ENCODE data around the gene CITED4.

- no peak for TF ChIP-seq CTCF (IDR thresholded peaks at IDR 0.05 in 2 of 3, conservative IDR thresholded peaks at IDR 0.05 in 1 of 3; ENCODE audit: control insufficient read depth in 2 of 3, extremely low read depth in 1 of 3, insufficient read depth in 1 of 3, low read depth in 3 of 3, low read length in 3 of 3)
- no peak for TF ChIP-seq ZBTB33 (IDR thresholded peaks at IDR 0.05)
- no peak for TF ChIP-seq ZZZ3 (IDR thresholded peaks at IDR 0.05; ENCODE audit: control insufficient read depth, insufficient read length, low read depth)
- TF ChIP-seq, protein P1, sequence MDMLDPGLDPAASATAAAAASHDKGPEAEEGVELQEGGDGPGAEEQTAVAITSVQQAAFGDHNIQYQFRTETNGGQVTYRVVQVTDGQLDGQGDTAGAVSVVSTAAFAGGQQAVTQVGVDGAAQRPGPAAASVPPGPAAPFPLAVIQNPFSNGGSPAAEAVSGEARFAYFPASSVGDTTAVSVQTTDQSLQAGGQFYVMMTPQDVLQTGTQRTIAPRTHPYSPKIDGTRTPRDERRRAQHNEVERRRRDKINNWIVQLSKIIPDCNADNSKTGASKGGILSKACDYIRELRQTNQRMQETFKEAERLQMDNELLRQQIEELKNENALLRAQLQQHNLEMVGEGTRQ (IDR thresholded peaks at IDR 0.05; ENCODE audit: borderline replicate concordance, low read depth, low read length) = no peak
- no peak for TF ChIP-seq TAF1 (IDR thresholded peaks at IDR 0.05; ENCODE audit: borderline replicate concordance, low read depth, low read length)
- no peak for TF ChIP-seq POLR2AphosphoS5 (IDR thresholded peaks at IDR 0.05; ENCODE audit: low read length)
- no peak for TF ChIP-seq YY1 (IDR thresholded peaks at IDR 0.05; ENCODE audit: low read depth, low read length)
These were observed 24.8 kb upstream of the CITED4 start for GRCh38 chr1:40887012-40887378.

All from GM12878 (cell line).